Mucosa of stomach (tissue), 1 donor: ENCODE measurements around the gene ARAF.

Source experiments
- H3K27me3 ChIP-seq: one replicate; pipeline ENCODE4 v1.7.0; 2013; ENCODE audit warnings: mild to moderate bottlenecking, low read length; ENCODE audit not compliant: control insufficient read depth, insufficient read depth
- H3K36me3 ChIP-seq: one replicate; pipeline ENCODE4 v1.7.0; 2013; ENCODE audit warnings: low read length; ENCODE audit not compliant: control insufficient read depth, insufficient read depth
- H3K4me1 ChIP-seq: one replicate; pipeline ENCODE4 v1.7.0; 2013; ENCODE audit warnings: mild to moderate bottlenecking, low read length; ENCODE audit not compliant: control insufficient read depth, insufficient read depth
- H3K4me3 ChIP-seq: one replicate; pipeline ENCODE4 v1.7.0; 2013; ENCODE audit warnings: low read length
- H3K9ac ChIP-seq: one replicate; pipeline ENCODE4 v1.7.0; 2013; ENCODE audit warnings: mild to moderate bottlenecking, low read length, moderate library complexity
- H3K9me3 ChIP-seq: one replicate; pipeline ENCODE4 v1.7.0; 2013; ENCODE audit warnings: mild to moderate bottlenecking, low read length, moderate library complexity; ENCODE audit not compliant: control insufficient read depth
- donor health status: Pancreatic carcinoma.

ARAF gene

GRCh38 chrX:47618923-47619485 lies 58.0 kb downstream of the ARAF start:
- Histone ChIP-seq H3K9me3 (no peaks in the 10 kb centered on the region), H3K9ac (no peak overlapping the region), H3K36me3 (no peaks in the 10 kb centered on the region), H3K4me1 (no peaks in the 10 kb centered on the region), H3K4me3 (no peak overlapping the region), H3K27me3 (peaks cover 8% of the 10 kb centered on the region)

DNA sequence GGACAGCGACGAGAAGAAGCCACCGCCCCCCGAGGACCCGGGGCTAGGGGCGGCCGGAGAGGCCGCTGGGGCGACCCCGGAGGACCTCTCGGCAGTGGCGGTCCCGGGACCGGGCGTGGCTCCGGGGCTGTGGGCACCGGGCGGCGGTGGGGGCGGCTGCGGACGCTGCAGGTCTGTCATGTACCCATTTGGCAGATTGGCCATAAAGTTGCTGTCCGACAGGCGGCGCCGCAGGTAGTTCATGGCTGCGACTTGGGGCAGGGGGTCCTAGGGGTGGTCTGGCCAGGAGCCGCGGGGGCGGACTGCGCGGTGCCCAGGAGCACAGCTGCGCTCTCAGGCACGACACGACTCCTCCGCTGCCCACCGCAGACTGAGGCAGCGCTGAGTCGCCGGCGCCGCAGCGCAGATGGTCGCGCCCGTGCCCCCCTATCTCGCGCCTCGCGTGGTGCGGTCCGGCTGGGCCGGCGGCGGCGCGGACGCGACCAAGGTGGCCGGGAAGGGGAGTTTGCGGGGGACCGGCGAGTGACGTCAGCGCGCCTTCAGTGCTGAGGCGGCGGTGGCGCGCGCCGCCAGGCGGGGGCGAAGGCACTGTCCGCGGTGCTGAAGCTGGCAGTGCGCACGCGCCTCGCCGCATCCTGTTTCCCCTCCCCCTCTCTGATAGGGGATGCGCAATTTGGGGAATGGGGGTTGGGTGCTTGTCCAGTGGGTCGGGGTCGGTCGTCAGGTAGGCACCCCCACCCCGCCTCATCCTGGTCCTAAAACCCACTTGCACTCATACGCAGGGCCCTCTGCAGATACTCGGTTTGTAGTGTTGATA lies 58.7 kb downstream of the ARAF start, which contains the start of gene SYN1:
TSS of gene SYN1 (minus strand) at position 372 of the 817 bp plus-strand sequence. CDS start at position 243, 129 bp downstream.
- Histone ChIP-seq H3K36me3 (no peaks in the 10 kb centered on the region), H3K27me3 (peaks cover 10% of the 10 kb centered on the region), H3K9me3 (no peaks in the 10 kb centered on the region), H3K4me3 (no peak within 1 kb of the TSS), H3K9ac (no peak within 1 kb of the TSS), H3K4me1 (no peaks in the 10 kb centered on the region)

DNA sequence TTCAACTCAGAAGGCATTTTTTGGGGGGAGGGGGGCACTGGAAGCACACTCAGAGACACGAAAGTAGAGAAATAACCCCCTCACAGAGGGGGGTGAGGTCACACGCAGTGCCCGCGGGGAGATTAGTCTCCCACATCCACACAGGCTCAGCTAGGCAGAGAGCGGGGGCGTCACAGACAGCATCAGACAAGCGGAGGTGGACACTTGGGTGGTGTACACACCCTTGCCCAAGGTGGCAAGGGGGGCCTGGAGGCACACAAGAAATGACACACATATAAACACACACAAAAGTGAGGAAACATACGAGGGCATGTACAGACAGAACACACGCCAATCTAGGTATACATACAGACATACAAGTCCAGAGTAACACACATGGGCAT lies 59.3 kb downstream of the ARAF start:
- H3K36me3 ChIP-seq, result no peaks in the 10 kb centered on the region
- H3K9ac ChIP-seq, result no peak overlapping the region
- H3K4me3 ChIP-seq, result no peak overlapping the region

More for the DNA sequence above, 59.3 kb downstream of the ARAF start:
- Histone ChIP-seq H3K4me1 (no peaks in the 10 kb centered on the region), H3K9me3 (no peaks in the 10 kb centered on the region), H3K27me3 (peaks cover 10% of the 10 kb centered on the region)
